ENCODE results near the gene MICAL3.

GRCh38 chr22:18032455-18033101, 8.2 kb upstream of the MICAL3 start:
- TF ChIP-seq CTCF (IDR thresholded peaks at IDR 0.05): no peak
- no peak for TF ChIP-seq POLR2A (IDR thresholded peaks at IDR 0.05)
